Measurements from ENCODE around the gene SEC14L5. TPM values are rescaled to one million over a fixed set of nuclear protein-coding genes. Genes with fewer than 3 reads are reported as not detected.

SEC14L5 gene
- total RNA-seq, 1 donor from 2014 or later: 0.32 TPM

GRCh38 chr16:4938683-4939030 lies 19.5 kb upstream of the SEC14L5 start:
- Histone ChIP-seq H3K9ac (ENCODE audit: low read length) (no peak overlapping the region), H4K20me1 (ENCODE audit: insufficient read depth, low read length) (peaks cover 3% of the 10 kb centered on the region), H2AFZ (ENCODE audit: low read depth, low read length) (no peak overlapping the region), H3K4me3 (ENCODE audit: insufficient read depth, low read depth, low read length) (no peak overlapping the region), H3K36me3 (ENCODE audit: insufficient read depth, low read length) (no peaks in the 10 kb centered on the region), H3K27ac (ENCODE audit: low read depth, low read length) (no peak overlapping the region), H3K9me3 (ENCODE audit: insufficient read depth, low read depth, low read length) (no peaks in the 10 kb centered on the region), H3K27me3 (ENCODE audit: insufficient read depth, low read length) (peaks cover 22% of the 10 kb centered on the region), H3K4me1 (ENCODE audit: insufficient read depth, low read length) (peaks cover 17% of the 10 kb centered on the region), H3K4me2 (ENCODE audit: low read length) (no peak overlapping the region), H3K79me2 (ENCODE audit: insufficient read depth, low read length) (no peaks in the 10 kb centered on the region)
- Mint-ChIP-seq H3K4me1 (ENCODE audit: low read depth, unreplicated experiment) (peaks cover 12% of the 10 kb centered on the region), H3K36me3 (ENCODE audit: low read depth, unreplicated experiment) (no peaks in the 10 kb centered on the region), H3K27ac (ENCODE audit: unreplicated experiment) (no peak overlapping the region), H3K27me3 (ENCODE audit: low read depth, unreplicated experiment) (peaks cover 6% of the 10 kb centered on the region), H3K4me3 (ENCODE audit: unreplicated experiment) (no peak overlapping the region), H3K9me3 (ENCODE audit: unreplicated experiment) (no peaks in the 10 kb centered on the region)
- FAIRE-seq (no peak), DNase-seq (ENCODE audit: low read depth) (no peak)
- TF ChIP-seq EZH2 (IDR thresholded peaks at IDR 0.05; ENCODE audit: insufficient read depth, low read length) (no peak), CTCF (IDR thresholded peaks at IDR 0.05; ENCODE audit: insufficient read depth, low read depth, low read length) (no peak)

- Mint-ChIP-seq H3K4me1 (ENCODE audit: low read depth, unreplicated experiment) (peaks cover 21% of the 10 kb centered on the region), H3K27me3 (ENCODE audit: low read depth, unreplicated experiment) (no peaks in the 10 kb centered on the region), H3K27ac (ENCODE audit: unreplicated experiment) (no peak overlapping the region), H3K36me3 (ENCODE audit: low read depth, unreplicated experiment) (no peaks in the 10 kb centered on the region), H3K9me3 (ENCODE audit: unreplicated experiment) (no peaks in the 10 kb centered on the region), H3K4me3 (ENCODE audit: unreplicated experiment) (no peak overlapping the region)
- no peak overlapping the region for H3K4me3 ChIP-seq (ENCODE audit: insufficient read depth, low read depth, low read length)
- no peak overlapping the region for H3K27ac ChIP-seq (ENCODE audit: low read depth, low read length)
- no peaks in the 10 kb centered on the region for H3K9me3 ChIP-seq (ENCODE audit: insufficient read depth, low read depth, low read length)
- no peak overlapping the region for H2AFZ ChIP-seq (ENCODE audit: low read depth, low read length)
- DNase-seq (ENCODE audit: low read depth): no peak
- no peak overlapping the region for H3K4me2 ChIP-seq (ENCODE audit: low read length)
- H3K79me2 ChIP-seq (ENCODE audit: insufficient read depth, low read length): no peaks in the 10 kb centered on the region
- H3K9ac ChIP-seq (ENCODE audit: low read length): no peak overlapping the region
- peaks cover 6% of the 10 kb centered on the region for H4K20me1 ChIP-seq (ENCODE audit: insufficient read depth, low read length)
- no peaks in the 10 kb centered on the region for H3K36me3 ChIP-seq (ENCODE audit: insufficient read depth, low read length)
- peaks cover 14% of the 10 kb centered on the region for H3K27me3 ChIP-seq (ENCODE audit: insufficient read depth, low read length)
- H3K4me1 ChIP-seq (ENCODE audit: insufficient read depth, low read length): peaks cover 37% of the 10 kb centered on the region
- no peak for FAIRE-seq
- TF ChIP-seq EZH2 (IDR thresholded peaks at IDR 0.05; ENCODE audit: insufficient read depth, low read length) (no peak), CTCF (IDR thresholded peaks at IDR 0.05; ENCODE audit: insufficient read depth, low read depth, low read length) (no peak)
Measured at GRCh38 chr16:4940719-4941118, 17.4 kb upstream of the SEC14L5 start.

GRCh38 chr16:4942481-4942880 lies 15.6 kb upstream of the SEC14L5 start:
- Mint-ChIP-seq H3K4me1 (ENCODE audit: low read depth, unreplicated experiment) (peaks cover 21% of the 10 kb centered on the region), H3K9me3 (ENCODE audit: unreplicated experiment) (no peaks in the 10 kb centered on the region), H3K27me3 (ENCODE audit: low read depth, unreplicated experiment) (no peaks in the 10 kb centered on the region), H3K4me3 (ENCODE audit: unreplicated experiment) (no peak overlapping the region), H3K27ac (ENCODE audit: unreplicated experiment) (peak overlapping the region; percentile 92), H3K36me3 (ENCODE audit: low read depth, unreplicated experiment) (no peaks in the 10 kb centered on the region)
- no peaks in the 10 kb centered on the region for H3K36me3 ChIP-seq (ENCODE audit: insufficient read depth, low read length)
- no peak for TF ChIP-seq CTCF (IDR thresholded peaks at IDR 0.05; ENCODE audit: insufficient read depth, low read depth, low read length)
- no peak for TF ChIP-seq EZH2 (IDR thresholded peaks at IDR 0.05; ENCODE audit: insufficient read depth, low read length)
- peaks cover 3% of the 10 kb centered on the region for H3K27me3 ChIP-seq (ENCODE audit: insufficient read depth, low read length)
- H4K20me1 ChIP-seq (ENCODE audit: insufficient read depth, low read length): peaks cover 6% of the 10 kb centered on the region
- peak overlapping the region; percentile 62 for H3K9ac ChIP-seq (ENCODE audit: low read length)
- DNase-seq (ENCODE audit: low read depth): no peak
- H3K9me3 ChIP-seq (ENCODE audit: insufficient read depth, low read depth, low read length): no peaks in the 10 kb centered on the region
- no peak for FAIRE-seq
- H3K4me3 ChIP-seq (ENCODE audit: insufficient read depth, low read depth, low read length): peak overlapping the region; percentile 26
- peak overlapping the region; percentile 86 for H3K27ac ChIP-seq (ENCODE audit: low read depth, low read length)
- no peak overlapping the region for H2AFZ ChIP-seq (ENCODE audit: low read depth, low read length)
- peak overlapping the region; percentile 79 for H3K4me2 ChIP-seq (ENCODE audit: low read length)
- H3K4me1 ChIP-seq (ENCODE audit: insufficient read depth, low read length): peaks cover 33% of the 10 kb centered on the region
- H3K79me2 ChIP-seq (ENCODE audit: insufficient read depth, low read length): no peaks in the 10 kb centered on the region

Data from astrocyte (in vitro differentiated cells and primary cell).